ENCODE measurements around the gene HOXB3. TPM values are rescaled to one million over a fixed set of nuclear protein-coding genes. Genes with fewer than 3 reads are reported as not detected.

Gene HOXB3
- total RNA-seq, 4 donors from 2014 or later: 37.0 to 89.3 (median 65.4) TPM

DNA sequence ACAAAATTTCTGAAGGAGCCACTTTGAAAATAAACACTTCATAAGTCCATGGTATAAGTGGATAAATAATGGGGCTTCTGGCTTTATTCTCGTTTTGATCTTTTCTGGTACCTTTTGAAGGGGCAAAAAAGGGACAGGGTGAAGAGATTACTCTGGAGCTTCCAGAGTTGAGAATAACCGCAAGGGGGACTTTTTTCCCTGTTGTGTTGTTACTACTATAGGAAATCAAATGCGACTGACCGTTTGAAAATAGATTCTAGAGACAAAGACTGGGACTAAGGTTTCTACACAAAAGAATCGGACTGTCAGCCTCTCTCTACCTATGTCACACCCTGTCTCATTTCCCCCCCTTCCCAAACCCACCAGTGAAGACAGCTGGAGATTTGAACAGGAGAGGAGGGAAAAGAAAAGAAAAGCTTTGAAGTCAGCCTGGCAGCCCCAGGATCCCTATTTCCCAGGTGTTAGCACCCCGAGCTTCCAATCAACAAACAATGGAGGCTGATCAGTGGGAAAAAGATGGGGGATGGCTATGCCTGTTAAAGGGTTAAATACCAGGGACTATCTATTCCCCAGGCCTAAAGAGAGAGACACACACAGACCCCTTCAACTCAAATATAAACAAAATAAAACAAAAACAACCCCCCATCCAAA, 20.2 kb downstream of the HOXB3 start:
- TF ChIP-seq POLR2A (IDR thresholded peaks at IDR 0.05): no peak
- TF ChIP-seq, protein P1, sequence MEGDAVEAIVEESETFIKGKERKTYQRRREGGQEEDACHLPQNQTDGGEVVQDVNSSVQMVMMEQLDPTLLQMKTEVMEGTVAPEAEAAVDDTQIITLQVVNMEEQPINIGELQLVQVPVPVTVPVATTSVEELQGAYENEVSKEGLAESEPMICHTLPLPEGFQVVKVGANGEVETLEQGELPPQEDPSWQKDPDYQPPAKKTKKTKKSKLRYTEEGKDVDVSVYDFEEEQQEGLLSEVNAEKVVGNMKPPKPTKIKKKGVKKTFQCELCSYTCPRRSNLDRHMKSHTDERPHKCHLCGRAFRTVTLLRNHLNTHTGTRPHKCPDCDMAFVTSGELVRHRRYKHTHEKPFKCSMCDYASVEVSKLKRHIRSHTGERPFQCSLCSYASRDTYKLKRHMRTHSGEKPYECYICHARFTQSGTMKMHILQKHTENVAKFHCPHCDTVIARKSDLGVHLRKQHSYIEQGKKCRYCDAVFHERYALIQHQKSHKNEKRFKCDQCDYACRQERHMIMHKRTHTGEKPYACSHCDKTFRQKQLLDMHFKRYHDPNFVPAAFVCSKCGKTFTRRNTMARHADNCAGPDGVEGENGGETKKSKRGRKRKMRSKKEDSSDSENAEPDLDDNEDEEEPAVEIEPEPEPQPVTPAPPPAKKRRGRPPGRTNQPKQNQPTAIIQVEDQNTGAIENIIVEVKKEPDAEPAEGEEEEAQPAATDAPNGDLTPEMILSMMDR (IDR thresholded peaks at IDR 0.05): peak in 1 of 6 experiments; percentile 8
- H3K27me3 ChIP-seq: no peaks in the 10 kb centered on the region
- H3K4me1 ChIP-seq: peaks cover 0 to 60% (median 2%) of the 10 kb centered on the region in 4 donors
- H3K36me3 ChIP-seq: peaks cover 0 to 12% (median 0%) of the 10 kb centered on the region in 3 donors
- peak overlapping the region; percentile 54 to 92 (median 67) for H3K27ac ChIP-seq
- no peaks in the 10 kb centered on the region for H3K9me3 ChIP-seq
- no peak for DNase-seq
- peak overlapping the region in 1 of 4 donors; percentile 34 for H3K4me3 ChIP-seq

DNA sequence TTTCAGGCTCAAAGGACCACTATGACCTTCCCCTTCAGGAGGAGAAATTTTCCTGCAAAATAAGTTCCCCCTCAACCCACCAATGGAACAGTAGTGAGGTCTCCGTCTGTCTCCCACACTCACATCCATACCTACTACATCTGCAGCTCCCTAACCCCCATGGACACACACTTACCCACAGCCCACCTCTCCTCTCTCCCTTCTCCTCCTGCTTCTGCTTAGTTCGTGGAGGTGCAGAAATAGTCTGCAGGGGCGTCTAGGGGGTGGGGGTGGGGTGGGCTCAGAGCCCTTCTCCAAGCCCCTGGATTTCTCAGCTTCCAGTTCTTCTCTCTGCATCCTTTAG, 20.8 kb downstream of the HOXB3 start:
- Histone ChIP-seq H3K4me1 (peaks cover 0 to 60% (median 2%) of the 10 kb centered on the region in 4 donors), H3K9me3 (no peaks in the 10 kb centered on the region), H3K4me3 (peak overlapping the region in 1 of 4 donors; percentile 27), H3K36me3 (peaks cover 0 to 12% (median 0%) of the 10 kb centered on the region in 3 donors), H3K27ac (peak overlapping the region in 3 of 4 donors; percentile 55 to 92 (median 79)), H3K27me3 (no peaks in the 10 kb centered on the region)
- TF ChIP-seq POLR2A (IDR thresholded peaks at IDR 0.05): no peak
- TF ChIP-seq, protein P1 (IDR thresholded peaks at IDR 0.05): no peak
- no peak for DNase-seq

DNA sequence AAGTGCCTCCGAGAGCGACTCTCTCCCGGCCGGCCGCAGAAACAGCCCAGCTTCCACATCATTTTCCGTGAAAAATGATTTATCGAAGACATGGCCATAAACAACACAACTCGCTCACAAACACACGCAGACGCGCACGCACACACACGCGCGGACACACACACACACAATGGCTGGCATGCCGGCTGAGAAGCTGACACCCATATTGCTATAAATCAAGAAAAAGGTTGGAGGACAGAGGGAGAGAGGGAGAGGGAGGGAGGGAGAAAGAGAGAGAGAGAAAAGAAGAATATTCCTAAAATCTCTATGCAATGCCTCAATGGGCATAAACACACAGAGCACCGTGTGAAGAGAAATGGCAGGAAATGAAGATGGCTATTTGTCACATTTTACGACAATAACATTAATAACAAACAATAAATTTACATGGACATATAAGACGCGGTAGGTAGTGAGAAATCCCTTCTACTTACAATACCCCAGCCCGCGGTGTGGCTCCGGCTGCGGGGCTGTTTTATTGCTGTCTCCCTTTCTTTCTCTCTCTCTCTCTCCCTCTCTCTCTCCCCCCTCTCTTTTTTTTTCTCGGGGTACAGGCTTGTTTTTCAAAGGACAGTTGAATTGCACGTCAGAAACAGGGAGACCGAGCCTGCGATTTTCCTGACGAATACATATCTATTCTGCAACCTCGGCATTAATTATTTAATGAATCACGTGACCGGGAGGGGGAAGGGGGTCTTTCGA, 21.4 kb downstream of the HOXB3 start:
- Histone ChIP-seq H3K27me3 (no peaks in the 10 kb centered on the region), H3K4me1 (peaks cover 0 to 65% (median 2%) of the 10 kb centered on the region in 4 donors), H3K36me3 (peaks cover 0 to 12% (median 0%) of the 10 kb centered on the region in 3 donors), H3K4me3 (peak overlapping the region in 2 of 4 donors; percentile 3 to 27), H3K9me3 (no peaks in the 10 kb centered on the region), H3K27ac (peak overlapping the region in 3 of 4 donors; percentile 34 to 92 (median 79))
- TF ChIP-seq, protein P1 (IDR thresholded peaks at IDR 0.05): no peak
- TF ChIP-seq POLR2A (IDR thresholded peaks at IDR 0.05): no peak
- DNase-seq: peak in 1 of 3 donors; percentile 48

DNA sequence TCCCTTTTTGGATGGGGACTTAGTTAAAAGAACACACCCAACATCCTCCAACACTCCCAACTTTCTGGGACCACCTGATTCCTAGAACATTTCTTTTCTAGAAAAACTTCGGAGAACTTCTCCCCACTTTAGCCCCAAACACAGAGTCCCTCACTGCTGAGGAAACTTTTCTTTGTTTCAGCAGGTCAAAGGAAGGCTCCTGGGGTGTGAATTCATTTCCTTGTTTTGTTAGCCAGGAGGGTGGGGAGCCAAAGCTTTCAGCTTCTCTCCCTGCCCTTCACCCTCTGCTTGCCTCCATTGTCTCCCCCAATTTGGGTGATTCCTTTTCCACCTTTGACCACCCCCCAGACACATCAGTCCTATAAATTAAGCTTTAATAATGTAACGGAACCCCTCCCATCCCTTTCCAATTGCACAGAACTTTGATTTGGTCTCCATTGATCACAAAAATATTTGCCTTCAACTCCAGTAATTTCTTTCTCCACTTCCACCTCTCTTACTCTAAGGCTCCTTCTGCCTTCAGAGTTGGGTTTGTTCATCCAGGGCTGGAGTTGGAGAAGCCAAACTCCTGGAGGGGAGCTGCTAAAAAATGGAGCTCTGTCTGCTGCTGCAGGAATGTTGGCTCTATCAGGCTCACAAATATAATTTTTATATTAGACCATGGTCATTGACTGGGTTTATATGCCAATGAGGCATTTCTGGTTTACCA, 22.2 kb downstream of the HOXB3 start:
- no peak for DNase-seq
- TF ChIP-seq POLR2A (IDR thresholded peaks at IDR 0.05): no peak
- TF ChIP-seq, protein P1 (IDR thresholded peaks at IDR 0.05): no peak
- Histone ChIP-seq H3K4me1 (peaks cover 0 to 73% (median 2%) of the 10 kb centered on the region in 4 donors), H3K36me3 (peaks cover 0 to 12% (median 0%) of the 10 kb centered on the region in 3 donors), H3K9me3 (no peaks in the 10 kb centered on the region), H3K4me3 (peak overlapping the region in 1 of 4 donors; percentile 27), H3K27ac (peak overlapping the region in 2 of 4 donors; percentile 79 to 92), H3K27me3 (no peaks in the 10 kb centered on the region)

DNA sequence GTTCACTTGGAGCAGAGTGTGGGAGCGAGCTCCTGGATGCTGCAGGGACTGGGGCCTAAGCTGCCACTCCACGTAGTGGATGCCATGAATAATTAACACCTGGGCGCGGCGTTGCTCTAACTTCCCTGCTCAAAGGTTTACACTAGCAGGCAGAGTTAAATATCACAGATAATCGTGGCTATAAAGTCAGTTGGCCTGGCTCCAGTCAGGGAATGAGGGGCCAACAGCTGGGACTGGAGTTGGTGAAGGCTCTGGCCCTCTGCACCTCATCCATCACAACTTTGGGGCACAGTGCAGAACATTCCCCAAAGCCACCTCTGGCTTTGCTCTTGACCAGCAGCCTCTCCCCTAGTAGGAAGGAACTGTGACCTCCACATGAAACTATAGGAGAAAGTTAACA, 22.8 kb downstream of the HOXB3 start:
- peaks cover 0 to 12% (median 0%) of the 10 kb centered on the region in 3 donors for H3K36me3 ChIP-seq
- H3K27ac ChIP-seq: peak overlapping the region in 3 of 4 donors; percentile 17 to 92 (median 79)
- no peaks in the 10 kb centered on the region for H3K27me3 ChIP-seq
- peak in 2 of 3 donors; percentile 69 to 74 for DNase-seq
- no peak for TF ChIP-seq POLR2A (IDR thresholded peaks at IDR 0.05)
- TF ChIP-seq, protein P1 (IDR thresholded peaks at IDR 0.05): no peak
- H3K4me1 ChIP-seq: peaks cover 0 to 76% (median 2%) of the 10 kb centered on the region in 4 donors
- H3K9me3 ChIP-seq: no peaks in the 10 kb centered on the region
- H3K4me3 ChIP-seq: no peak overlapping the region

Data from Peyer's patch (tissue), 4 donors.